ENCODE data around the gene CHRNA4.
A peak's percentile ranks its signal among the peaks of the same experiment; 100 is the strongest.
"Not testable (repeated sequence)": the region's sequence is repeated elsewhere in the genome, so short reads cannot be mapped to it uniquely, and the experiment has no call there.

Gene CHRNA4

GRCh38 chr20:63306673-63307537 lies 54.2 kb downstream of the CHRNA4 start:
- no peak for DNase-seq

GRCh38 chr20:63305933-63306672 lies 55.0 kb downstream of the CHRNA4 start:
- not testable (repeated sequence) for DNase-seq

- DNase-seq = no peak
These were observed 55.8 kb downstream of the CHRNA4 start for GRCh38 chr20:63305393-63305792.

GRCh38 chr20:63303095-63303666 lies 58.0 kb downstream of the CHRNA4 start:
- DNase-seq = no peak

- no peak for DNase-seq
These were observed 59.5 kb downstream of the CHRNA4 start for GRCh38 chr20:63301671-63302070.

GRCh38 chr20:63298731-63299312 lies 62.3 kb downstream of the CHRNA4 start:
- no peak for DNase-seq

- no peak for DNase-seq
These were observed 63.2 kb downstream of the CHRNA4 start for GRCh38 chr20:63297796-63298572.

GRCh38 chr20:63297371-63297781 lies 63.8 kb downstream of the CHRNA4 start:
- DNase-seq = no peak

- no peak for DNase-seq
These were observed 64.4 kb downstream of the CHRNA4 start for GRCh38 chr20:63296531-63297299.

- DNase-seq = no peak
These were observed 65.3 kb downstream of the CHRNA4 start for GRCh38 chr20:63295846-63296245.

- peak; percentile 23 for DNase-seq
These were observed 65.7 kb downstream of the CHRNA4 start for GRCh38 chr20:63295422-63295821.

- DNase-seq = no peak
These were observed 66.1 kb downstream of the CHRNA4 start for GRCh38 chr20:63295018-63295417.

GRCh38 chr20:63294536-63294900 lies 66.6 kb downstream of the CHRNA4 start:
- no peak for DNase-seq

GRCh38 chr20:63293871-63294535 lies 67.1 kb downstream of the CHRNA4 start:
- no peak for DNase-seq

- no peak for DNase-seq
These were observed 67.7 kb downstream of the CHRNA4 start for GRCh38 chr20:63293456-63293855.

Data from CD4-positive, alpha-beta T cell treated with Interleukin-21 for 1 hour (primary cell).